WTC11 (cell line): ENCODE data around the gene FITM1. TPM values are rescaled to one million over a fixed set of nuclear protein-coding genes. Genes with fewer than 3 reads are reported as not detected.

Experiments used
- ATAC-seq: fragments of 200-7000 bp; cut with Tn5 transposase; 2 replicates; pipeline ENCODE4 v1.10.0; 2021; ENCODE audit warnings: mild to moderate bottlenecking, moderate library complexity
- CTCF ChIA-PET: fragments of 300-600 bp; sonication (Branson Sonifier 250); formaldehyde crosslinking; loops from one replicate; lab custom pipeline; 2021; ENCODE audit warnings: antibody characterized with exemption; lab: Charles Lee
- POLR2A ChIA-PET: fragments of 350-600 bp; sonication (Branson Sonifier 250); formaldehyde crosslinking; loops from one replicate; lab custom pipeline; 2021; ENCODE audit warnings: antibody characterized with exemption; lab: Charles Lee
- DNase-seq: peaks from one replicate; pipeline ENCODE4 v3.0.0; 2021; ENCODE audit warnings: low spot score
- H3K27ac Mint-ChIP-seq: 2 replicates; pipeline ENCODE4 v1.8.0; 2021; ENCODE audit warnings: mixed read lengths
- H3K27me3 Mint-ChIP-seq: 2 replicates; pipeline ENCODE4 v1.8.0; 2021; ENCODE audit warnings: low read depth, mild to moderate bottlenecking, moderate library complexity, mixed read lengths
- H3K36me3 Mint-ChIP-seq: 2 replicates; pipeline ENCODE4 v1.8.0; 2021; ENCODE audit warnings: mixed read lengths
- H3K4me1 Mint-ChIP-seq: 2 replicates; pipeline ENCODE4 v1.8.0; 2022; ENCODE audit warnings: mixed read lengths
- H3K4me3 Mint-ChIP-seq: 2 replicates; pipeline ENCODE4 v1.8.0; 2021; ENCODE audit warnings: mild to moderate bottlenecking, moderate library complexity, mixed read lengths
- H3K9me3 Mint-ChIP-seq: 2 replicates; pipeline ENCODE4 v1.8.0; 2021; ENCODE audit warnings: mixed read lengths
- FOXK1 ChIP-seq: sonication (generic); formaldehyde crosslinking; IDR thresholded peaks from 2 replicates; pipeline ENCODE4 v1.8.0; 2022; ENCODE audit warnings: mild to moderate bottlenecking, moderate library complexity, missing genetic modification reagents
- GABPB1 ChIP-seq: sonication (generic); formaldehyde crosslinking; IDR thresholded peaks from 2 replicates; pipeline ENCODE4 v1.8.1; 2023; ENCODE audit warnings: mild to moderate bottlenecking, missing genetic modification reagents
- MYBL2 ChIP-seq: sonication (generic); formaldehyde crosslinking; IDR thresholded peaks from 2 replicates; pipeline ENCODE4 v1.8.1; 2023; ENCODE audit warnings: mild to moderate bottlenecking, moderate library complexity, missing genetic modification reagents
- total RNA-seq: library from RNA; stranded (reverse); gene quantifications from 3 replicates; pipeline ENCODE4 v1.2.3, GENCODE V29; 2021
- TF ChIP-seq, protein P1 (sequence below): sonication (generic); formaldehyde crosslinking; IDR thresholded peaks from 2 replicates; pipeline ENCODE4 v1.8.0; 2023; ENCODE audit warnings: missing genetic modification reagents, mild to moderate bottlenecking, borderline replicate concordance
- TF ChIP-seq, protein P2 (sequence below): sonication (generic); formaldehyde crosslinking; IDR thresholded peaks from 2 replicates; pipeline ENCODE4 v1.8.1; 2023; ENCODE audit warnings: mild to moderate bottlenecking, missing genetic modification reagents, borderline replicate concordance
- TF ChIP-seq, protein P3 (sequence below): sonication (generic); formaldehyde crosslinking; IDR thresholded peaks from 2 replicates; pipeline ENCODE4 v1.8.0; 2023; ENCODE audit warnings: mild to moderate bottlenecking, missing genetic modification reagents
- TF ChIP-seq, protein P4 (sequence below): sonication (generic); formaldehyde crosslinking; IDR thresholded peaks from 2 replicates; pipeline ENCODE4 v1.8.1; 2022; ENCODE audit warnings: low read depth, mild to moderate bottlenecking, moderate library complexity, missing genetic modification reagents, borderline replicate concordance

The FITM1 gene
- total RNA-seq, 1 experiment from 2014 or later: not detected

DNA sequence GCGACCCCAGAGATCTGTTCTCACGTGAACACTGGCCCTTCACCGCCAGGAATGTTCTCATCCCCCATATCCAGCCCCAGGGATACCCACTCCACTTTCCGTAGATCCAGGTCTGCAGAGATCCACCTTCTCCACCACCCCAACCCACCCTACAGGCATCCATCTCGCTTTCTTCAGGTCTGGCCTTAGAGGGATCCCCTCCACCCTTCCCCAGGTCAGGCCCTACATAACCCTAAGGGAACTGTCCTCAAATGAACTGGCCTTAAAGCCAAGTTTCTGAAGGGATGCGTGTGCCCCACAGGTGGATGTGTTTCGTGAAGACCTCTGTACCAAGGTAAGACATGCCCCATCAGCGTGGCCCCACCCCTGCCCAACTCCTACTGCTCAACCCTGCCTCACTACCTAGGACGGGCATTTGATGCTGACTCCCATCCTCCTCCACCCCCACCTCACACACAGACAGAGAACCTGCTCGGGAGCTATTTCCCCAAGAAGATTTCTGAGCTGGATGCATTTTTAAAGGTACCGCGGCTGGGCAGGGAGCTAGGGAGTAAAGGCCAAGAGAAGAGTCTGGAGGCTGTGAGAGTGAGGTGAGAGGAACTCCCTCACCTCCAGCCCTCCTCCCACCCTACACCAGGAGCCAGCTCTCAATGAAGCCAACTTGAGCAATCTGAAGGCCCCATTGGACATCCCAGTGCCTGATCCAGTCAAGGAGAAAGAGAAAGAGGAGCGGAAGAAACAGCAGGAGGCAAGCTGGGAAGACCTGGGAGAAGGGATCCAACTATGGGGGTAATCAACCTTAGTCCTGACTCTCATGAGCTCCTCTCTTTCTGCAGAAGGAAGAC lies 6.4 kb downstream of the FITM1 start:
- ATAC-seq (no peak), DNase-seq (no peak)
- no peaks in the 10 kb centered on the region; the same call in 1 of the 2 replicates for H3K27me3 Mint-ChIP-seq
- ChIA-PET POLR2A (interaction anchor here (0.5 to 1.8 kb wide), 7 partner anchors 9 to 59 kb away, joined by 3 to 15 read pairs (median 5); partner anchors contain the start of genes DCAF11, NRL, PCK2 and TM9SF1), CTCF (interaction anchor here (1.3 to 4.3 kb wide), 8 partner anchors 10 to 295 kb away, joined by 4 to 31 read pairs (median 18); partner anchors contain the start of genes DCAF11, IRF9, MDP1 and NRL)
- H3K27ac Mint-ChIP-seq: no peak overlapping the region
- peak overlapping the region; percentile 80 for H3K4me3 Mint-ChIP-seq
- H3K9me3 Mint-ChIP-seq: no peaks in the 10 kb centered on the region
- TF ChIP-seq, protein P1, sequence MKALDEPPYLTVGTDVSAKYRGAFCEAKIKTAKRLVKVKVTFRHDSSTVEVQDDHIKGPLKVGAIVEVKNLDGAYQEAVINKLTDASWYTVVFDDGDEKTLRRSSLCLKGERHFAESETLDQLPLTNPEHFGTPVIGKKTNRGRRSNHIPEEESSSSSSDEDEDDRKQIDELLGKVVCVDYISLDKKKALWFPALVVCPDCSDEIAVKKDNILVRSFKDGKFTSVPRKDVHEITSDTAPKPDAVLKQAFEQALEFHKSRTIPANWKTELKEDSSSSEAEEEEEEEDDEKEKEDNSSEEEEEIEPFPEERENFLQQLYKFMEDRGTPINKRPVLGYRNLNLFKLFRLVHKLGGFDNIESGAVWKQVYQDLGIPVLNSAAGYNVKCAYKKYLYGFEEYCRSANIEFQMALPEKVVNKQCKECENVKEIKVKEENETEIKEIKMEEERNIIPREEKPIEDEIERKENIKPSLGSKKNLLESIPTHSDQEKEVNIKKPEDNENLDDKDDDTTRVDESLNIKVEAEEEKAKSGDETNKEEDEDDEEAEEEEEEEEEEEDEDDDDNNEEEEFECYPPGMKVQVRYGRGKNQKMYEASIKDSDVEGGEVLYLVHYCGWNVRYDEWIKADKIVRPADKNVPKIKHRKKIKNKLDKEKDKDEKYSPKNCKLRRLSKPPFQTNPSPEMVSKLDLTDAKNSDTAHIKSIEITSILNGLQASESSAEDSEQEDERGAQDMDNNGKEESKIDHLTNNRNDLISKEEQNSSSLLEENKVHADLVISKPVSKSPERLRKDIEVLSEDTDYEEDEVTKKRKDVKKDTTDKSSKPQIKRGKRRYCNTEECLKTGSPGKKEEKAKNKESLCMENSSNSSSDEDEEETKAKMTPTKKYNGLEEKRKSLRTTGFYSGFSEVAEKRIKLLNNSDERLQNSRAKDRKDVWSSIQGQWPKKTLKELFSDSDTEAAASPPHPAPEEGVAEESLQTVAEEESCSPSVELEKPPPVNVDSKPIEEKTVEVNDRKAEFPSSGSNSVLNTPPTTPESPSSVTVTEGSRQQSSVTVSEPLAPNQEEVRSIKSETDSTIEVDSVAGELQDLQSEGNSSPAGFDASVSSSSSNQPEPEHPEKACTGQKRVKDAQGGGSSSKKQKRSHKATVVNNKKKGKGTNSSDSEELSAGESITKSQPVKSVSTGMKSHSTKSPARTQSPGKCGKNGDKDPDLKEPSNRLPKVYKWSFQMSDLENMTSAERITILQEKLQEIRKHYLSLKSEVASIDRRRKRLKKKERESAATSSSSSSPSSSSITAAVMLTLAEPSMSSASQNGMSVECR (CRISPR knock-in tag): 0 out of 2 replicates have a peak, but pooled peaks have one; percentile 21
- TF ChIP-seq, protein P2, sequence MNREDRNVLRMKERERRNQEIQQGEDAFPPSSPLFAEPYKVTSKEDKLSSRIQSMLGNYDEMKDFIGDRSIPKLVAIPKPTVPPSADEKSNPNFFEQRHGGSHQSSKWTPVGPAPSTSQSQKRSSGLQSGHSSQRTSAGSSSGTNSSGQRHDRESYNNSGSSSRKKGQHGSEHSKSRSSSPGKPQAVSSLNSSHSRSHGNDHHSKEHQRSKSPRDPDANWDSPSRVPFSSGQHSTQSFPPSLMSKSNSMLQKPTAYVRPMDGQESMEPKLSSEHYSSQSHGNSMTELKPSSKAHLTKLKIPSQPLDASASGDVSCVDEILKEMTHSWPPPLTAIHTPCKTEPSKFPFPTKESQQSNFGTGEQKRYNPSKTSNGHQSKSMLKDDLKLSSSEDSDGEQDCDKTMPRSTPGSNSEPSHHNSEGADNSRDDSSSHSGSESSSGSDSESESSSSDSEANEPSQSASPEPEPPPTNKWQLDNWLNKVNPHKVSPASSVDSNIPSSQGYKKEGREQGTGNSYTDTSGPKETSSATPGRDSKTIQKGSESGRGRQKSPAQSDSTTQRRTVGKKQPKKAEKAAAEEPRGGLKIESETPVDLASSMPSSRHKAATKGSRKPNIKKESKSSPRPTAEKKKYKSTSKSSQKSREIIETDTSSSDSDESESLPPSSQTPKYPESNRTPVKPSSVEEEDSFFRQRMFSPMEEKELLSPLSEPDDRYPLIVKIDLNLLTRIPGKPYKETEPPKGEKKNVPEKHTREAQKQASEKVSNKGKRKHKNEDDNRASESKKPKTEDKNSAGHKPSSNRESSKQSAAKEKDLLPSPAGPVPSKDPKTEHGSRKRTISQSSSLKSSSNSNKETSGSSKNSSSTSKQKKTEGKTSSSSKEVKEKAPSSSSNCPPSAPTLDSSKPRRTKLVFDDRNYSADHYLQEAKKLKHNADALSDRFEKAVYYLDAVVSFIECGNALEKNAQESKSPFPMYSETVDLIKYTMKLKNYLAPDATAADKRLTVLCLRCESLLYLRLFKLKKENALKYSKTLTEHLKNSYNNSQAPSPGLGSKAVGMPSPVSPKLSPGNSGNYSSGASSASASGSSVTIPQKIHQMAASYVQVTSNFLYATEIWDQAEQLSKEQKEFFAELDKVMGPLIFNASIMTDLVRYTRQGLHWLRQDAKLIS: no peak
- TF ChIP-seq GABPB1 (CRISPR knock-in tag) (no peak; the same call in 1 of the 2 replicates), FOXK1 (CRISPR knock-in tag) (no peak), MYBL2 (no peak)
- TF ChIP-seq, protein P3, sequence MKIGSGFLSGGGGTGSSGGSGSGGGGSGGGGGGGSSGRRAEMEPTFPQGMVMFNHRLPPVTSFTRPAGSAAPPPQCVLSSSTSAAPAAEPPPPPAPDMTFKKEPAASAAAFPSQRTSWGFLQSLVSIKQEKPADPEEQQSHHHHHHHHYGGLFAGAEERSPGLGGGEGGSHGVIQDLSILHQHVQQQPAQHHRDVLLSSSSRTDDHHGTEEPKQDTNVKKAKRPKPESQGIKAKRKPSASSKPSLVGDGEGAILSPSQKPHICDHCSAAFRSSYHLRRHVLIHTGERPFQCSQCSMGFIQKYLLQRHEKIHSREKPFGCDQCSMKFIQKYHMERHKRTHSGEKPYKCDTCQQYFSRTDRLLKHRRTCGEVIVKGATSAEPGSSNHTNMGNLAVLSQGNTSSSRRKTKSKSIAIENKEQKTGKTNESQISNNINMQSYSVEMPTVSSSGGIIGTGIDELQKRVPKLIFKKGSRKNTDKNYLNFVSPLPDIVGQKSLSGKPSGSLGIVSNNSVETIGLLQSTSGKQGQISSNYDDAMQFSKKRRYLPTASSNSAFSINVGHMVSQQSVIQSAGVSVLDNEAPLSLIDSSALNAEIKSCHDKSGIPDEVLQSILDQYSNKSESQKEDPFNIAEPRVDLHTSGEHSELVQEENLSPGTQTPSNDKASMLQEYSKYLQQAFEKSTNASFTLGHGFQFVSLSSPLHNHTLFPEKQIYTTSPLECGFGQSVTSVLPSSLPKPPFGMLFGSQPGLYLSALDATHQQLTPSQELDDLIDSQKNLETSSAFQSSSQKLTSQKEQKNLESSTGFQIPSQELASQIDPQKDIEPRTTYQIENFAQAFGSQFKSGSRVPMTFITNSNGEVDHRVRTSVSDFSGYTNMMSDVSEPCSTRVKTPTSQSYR (CRISPR knock-in tag): no peak
- TF ChIP-seq, protein P4, sequence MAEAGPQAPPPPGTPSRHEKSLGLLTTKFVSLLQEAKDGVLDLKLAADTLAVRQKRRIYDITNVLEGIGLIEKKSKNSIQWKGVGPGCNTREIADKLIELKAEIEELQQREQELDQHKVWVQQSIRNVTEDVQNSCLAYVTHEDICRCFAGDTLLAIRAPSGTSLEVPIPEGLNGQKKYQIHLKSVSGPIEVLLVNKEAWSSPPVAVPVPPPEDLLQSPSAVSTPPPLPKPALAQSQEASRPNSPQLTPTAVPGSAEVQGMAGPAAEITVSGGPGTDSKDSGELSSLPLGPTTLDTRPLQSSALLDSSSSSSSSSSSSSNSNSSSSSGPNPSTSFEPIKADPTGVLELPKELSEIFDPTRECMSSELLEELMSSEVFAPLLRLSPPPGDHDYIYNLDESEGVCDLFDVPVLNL: no peak
- H3K36me3 Mint-ChIP-seq: peaks cover 26% of the 10 kb centered on the region
- H3K4me1 Mint-ChIP-seq: peaks cover 31% of the 10 kb centered on the region
